GM19025 (cell line): ENCODE data around the gene SLC1A1.
"Not testable (repeated sequence)": the region's sequence is repeated elsewhere in the genome, so short reads cannot be mapped to it uniquely, and the experiment has no call there.

Experiments used
- ATAC-seq: cut with Tn5 transposase; IDR thresholded peaks from one replicate; pipeline ENCODE4 v1.9.1; 2021; ENCODE audit warnings: mild to moderate bottlenecking, low read depth, moderate library complexity; ENCODE audit not compliant: unreplicated experiment

The SLC1A1 gene

DNA sequence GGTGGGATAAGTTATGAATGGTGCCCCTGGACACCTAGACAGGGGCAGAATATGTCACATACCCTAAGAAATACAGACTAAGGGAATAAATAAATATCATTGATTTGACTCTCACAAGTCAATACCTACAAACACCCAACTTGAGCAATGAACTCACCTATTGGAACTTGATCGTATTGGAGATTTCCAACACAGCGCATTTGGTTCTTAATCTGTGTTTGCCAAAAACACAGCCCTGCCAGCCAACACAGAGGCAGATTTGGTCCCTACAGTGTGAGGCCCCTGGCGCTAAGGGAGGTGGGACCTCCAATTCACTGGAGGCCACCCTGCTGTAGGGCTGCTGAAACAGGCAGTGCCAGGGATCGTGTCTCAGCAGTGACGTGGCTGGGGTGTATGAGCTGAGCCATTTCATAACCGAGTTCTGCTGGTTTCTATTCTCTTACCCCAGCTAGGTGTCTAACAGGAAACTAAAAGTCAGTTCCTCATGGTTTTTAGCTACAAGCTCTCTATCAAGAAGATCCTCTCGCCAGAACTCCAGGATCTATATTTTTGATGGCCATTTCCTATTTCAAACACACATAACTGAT lies 84.5 kb downstream of the SLC1A1 start:
- peak; percentile 70 for ATAC-seq

DNA sequence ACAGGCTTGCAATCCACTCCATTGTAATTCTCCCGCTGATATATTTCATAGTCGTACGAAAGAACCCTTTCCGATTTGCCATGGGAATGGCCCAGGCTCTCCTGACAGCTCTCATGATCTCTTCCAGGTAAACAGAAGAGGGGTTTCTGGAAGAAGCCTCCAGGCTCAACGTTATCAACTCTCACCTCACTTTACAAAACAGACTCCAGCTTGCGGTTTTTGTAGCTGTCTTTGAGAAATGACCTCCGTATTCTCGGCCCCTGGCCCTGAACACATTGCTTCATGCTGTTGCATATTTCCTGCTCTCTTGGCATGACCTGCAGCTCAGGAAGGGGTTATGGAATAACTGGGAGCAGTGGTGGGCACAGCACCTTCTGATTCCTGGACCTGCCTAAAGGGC lies 85.7 kb downstream of the SLC1A1 start:
- no peak for ATAC-seq

DNA sequence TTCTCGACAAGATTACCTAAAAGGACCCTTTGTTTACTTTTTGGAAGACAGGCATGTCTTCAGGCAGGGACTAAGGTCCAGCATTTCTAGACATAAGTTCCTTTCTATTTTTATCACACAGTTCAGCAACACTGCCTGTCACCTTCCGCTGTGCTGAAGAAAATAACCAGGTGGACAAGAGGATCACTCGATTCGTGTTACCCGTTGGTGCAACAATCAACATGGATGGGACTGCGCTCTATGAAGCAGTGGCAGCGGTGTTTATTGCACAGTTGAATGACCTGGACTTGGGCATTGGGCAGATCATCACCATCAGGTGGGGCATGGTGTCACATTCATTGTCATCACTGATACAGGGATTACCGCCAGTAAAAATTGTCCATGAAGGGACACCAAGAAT lies 86.2 kb downstream of the SLC1A1 start:
- no peak for ATAC-seq

DNA sequence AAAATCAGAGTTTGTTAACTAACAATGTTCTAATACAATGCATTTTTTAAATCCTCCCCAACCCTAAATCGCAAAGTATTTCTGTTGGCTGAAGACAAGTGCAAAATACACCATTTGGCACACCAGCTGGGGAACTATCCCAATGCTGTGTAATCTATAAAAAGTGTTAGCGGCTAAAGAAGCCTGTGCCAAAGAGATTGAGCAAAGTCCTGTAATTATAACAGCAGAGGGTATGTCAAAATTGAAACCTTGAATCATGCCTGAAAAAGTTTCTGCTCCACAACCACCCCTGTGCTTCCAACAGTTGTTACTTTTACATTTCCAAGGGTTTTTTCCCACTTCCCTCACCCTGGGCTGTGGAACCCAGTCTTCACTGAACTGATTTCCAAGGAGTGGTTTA lies 88.7 kb downstream of the SLC1A1 start:
- no peak for ATAC-seq

DNA sequence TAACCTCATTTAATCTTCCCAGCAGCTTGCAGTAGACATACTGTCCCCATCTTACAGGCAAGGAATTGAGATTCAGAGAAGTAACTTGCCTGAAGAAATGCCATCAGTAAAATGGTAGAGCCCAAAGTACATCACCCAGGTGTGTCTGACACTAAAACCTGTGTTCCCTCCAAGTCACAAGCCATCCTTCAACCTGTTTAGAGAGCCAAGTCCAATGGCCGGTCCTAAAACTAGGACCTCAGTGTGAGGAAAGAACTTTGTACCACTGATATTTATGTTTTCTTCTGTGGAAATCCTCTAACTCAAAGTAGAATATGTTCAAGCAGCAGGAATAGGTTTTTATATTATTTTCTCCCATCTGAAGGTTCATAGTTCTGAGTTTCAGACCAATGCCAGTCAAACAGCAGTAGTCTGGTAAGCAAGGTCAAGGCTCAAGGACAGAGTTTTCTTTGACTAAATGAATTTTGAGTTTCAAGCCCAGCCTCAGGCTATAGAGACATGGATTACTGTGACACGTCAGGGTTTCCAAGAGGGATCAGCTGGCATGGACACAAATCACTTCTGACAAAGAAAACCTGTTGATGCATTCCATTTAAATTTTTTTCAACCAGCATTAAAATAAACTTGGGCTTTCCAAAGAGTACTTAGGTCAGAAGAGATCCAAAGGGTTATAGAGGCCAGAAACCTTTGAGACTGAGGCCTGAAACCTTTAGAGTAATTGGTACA lies 90.9 kb downstream of the SLC1A1 start:
- ATAC-seq = no peak

DNA sequence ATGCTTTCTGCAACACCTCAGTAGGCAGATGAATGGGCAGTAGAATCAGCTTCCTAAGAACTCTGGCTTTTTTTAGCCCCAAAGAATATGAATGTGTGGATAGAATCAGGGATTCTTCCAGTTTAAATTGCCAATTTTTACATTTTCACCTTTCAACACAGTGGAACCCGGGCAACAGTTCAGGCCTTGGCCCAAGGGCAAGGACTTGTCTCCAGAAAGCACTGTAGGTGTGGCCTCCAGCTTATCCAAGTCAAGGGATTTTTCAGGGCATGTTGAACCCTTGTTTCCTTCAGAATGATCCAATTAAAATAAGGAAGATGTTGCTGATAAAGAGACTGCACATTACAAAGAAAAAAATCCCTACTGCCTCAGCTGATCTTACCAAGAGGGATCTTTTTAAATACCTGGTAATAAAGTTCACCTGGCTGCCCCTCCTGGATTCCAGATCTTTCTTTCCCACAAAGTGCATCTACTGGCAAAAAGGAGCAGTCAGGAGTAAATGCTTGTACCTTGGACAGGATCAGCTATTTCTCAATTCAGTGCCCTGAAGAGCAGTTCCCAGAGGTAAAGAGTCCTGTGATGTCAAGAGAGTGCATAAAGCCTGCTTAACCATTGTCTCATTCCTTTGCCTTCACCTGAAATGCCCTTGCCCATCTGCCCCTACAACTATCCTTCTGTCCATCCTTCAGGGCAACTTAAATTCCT lies 91.7 kb downstream of the SLC1A1 start:
- ATAC-seq = no peak

DNA sequence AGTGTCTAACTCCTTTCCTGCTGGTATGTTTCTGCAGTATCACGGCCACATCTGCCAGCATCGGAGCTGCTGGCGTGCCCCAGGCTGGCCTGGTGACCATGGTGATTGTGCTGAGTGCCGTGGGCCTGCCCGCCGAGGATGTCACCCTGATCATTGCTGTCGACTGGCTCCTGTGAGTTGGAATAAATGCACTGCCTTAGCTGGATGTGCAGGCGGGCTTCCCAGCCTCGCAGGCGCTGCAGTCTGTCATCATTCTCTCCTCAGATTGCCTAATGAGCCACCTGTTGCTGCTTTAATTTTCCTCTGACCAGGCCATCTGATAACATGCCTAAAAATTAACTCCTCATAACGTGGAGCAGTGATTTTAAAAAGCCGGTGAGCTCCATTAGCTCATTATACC lies 92.7 kb downstream of the SLC1A1 start:
- no peak for ATAC-seq

DNA sequence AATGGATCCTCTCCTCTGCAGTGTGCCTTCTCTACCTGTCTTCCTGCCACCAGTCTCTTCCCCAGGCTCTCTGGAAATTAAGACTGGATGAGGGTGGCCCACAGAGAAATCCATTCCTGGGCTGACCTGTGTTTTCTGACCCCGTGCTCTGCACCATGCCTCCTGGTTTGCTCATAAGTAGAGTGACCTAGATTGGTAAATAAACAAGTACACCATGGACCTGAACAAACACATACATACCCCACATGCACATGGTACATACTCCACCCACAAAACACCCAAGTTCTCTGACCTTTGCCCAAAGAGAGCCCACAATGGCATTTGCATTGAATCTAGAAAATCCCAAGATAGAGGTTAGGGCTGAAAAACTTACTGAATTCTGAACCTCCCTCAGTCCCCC lies 94.4 kb downstream of the SLC1A1 start:
- no peak for ATAC-seq

DNA sequence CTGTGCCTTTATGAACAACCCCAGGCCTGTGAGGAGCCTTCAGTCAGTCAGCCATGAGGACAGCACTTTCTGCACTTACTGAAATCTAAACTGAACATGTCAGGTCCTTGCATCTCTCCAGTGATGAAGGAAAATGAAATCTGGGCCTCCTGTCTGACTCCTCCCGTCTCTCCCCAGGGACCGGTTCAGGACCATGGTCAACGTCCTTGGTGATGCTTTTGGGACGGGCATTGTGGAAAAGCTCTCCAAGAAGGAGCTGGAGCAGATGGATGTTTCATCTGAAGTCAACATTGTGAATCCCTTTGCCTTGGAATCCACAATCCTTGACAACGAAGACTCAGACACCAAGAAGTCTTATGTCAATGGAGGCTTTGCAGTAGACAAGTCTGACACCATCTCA lies 94.9 kb downstream of the SLC1A1 start:
- no peak for ATAC-seq

DNA sequence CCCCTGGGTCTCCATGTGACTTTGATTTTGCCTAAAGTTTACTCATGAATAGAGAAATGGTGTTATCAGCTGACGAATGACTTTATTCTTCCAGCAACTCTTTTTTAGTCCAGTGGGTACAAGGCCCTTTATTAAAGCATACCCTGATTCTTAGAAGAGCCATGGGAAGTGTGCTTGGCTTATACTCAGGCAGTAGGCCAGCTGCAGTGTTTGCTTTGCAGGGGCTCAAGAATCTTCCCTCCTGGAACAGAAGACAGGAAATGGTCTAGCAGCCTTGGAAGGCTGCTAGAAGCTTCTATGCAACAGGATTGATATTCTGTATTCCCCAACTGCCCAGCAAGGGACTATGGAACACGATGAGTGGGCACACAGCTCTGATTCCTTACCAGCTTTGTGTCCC lies 98.5 kb downstream of the SLC1A1 start:
- ATAC-seq = no peak

DNA sequence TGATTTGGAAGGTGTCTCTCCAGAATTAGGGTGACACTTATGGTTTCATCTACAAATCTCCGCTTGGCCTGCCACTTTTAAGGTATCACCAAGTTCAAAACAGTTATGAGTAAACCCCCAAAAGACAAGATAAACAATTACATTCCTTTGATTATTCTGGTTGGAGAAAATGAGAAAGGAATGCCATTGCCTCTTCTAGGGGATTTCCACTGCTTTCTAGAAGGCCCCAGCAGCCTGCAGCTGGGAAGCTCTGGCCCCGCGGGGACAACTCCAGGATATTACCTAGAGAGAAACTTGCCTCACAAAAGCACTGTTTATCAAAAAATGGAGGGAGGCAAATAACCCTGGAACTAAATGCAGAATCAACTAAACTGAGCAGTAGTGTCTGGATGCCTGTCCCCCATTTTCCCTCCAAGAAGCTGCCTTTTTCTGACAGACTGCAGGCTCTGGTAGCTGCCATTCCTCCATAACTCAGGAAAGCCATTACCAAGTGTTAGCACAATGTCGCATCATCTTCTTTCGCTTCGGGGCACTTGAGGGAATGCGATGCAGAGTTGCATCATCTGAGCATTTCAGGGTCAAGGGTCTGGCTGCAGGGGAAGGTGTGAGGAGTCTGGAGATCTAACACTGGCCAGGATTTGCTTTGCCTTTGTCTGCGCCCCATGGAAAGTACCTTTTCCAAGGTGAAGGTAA lies 100.3 kb downstream of the SLC1A1 start:
- ATAC-seq = no peak

DNA sequence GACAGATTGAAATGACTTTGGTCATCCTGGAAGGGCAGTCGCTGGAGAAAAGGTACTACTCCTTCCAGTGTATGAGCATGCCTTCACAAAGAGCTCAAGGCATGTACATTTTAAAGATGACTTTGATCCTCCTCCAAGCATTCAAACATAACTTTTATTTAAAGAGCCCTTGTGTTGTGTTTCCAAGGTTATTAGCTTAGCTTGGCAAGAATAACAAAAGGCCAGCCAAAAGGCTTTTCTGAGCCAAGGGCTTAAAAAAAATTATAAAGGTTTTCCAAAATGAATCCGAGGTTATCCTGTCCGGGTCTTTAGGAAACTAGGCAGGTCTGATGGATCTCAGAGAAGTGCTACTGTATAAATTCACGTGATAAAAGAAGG lies 100.8 kb downstream of the SLC1A1 start:
- ATAC-seq = no peak

DNA sequence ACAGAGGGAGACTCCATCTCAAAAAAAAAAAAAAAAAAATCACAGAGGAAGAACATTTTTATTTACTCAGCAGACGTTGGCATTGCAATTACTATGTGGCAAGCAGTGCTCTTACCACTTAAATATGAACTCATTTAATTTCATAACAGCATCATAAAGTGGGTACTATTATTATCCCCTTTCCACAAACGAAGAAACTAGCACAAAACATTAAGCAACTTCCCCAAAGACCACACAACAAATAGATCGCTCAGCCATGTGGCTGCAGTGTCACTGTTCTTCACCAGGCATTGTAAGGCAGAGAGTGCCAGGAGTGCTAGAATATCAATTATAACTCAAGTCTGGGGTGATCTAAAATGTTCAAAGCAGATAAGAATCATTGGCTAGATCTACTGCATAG lies 102.0 kb downstream of the SLC1A1 start:
- no peak for ATAC-seq

DNA sequence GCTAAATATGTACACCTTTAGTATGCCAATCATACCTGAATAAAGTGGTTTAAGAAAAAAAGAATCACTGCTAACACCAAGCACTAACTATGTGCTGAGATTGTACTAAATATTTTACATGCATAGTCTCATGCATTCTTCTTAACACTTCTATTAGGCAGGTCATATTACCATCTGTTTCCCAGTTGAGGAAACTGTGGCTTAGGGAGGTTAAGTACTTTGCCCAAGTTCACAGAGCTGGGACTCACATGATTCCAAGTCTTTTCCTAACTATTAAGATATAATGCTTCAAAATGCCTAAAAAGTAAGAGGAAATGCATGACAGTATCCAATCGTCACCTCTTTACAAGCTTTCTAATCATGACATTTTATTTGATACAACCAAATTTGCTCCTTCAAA lies 102.6 kb downstream of the SLC1A1 start:
- ATAC-seq = no peak

DNA sequence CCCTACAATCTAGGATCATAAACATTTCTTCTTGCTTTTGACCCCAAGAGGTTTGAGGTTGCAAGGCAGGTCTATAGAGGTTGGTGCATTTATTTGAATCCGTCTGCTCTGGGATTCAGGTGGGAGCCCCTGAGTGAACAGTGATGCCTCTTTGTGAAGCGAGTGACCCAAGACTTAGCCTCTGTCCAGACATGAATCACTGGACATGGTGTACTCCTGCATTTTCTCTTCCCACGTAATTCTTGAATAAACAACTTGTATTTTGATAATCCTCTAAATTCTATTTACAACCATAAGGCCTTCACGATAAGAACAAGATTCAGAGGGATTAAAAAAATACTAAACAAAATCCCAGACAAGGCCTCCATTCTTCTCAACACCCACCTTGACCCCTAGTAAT lies 104.3 kb downstream of the SLC1A1 start:
- no peak for ATAC-seq

DNA sequence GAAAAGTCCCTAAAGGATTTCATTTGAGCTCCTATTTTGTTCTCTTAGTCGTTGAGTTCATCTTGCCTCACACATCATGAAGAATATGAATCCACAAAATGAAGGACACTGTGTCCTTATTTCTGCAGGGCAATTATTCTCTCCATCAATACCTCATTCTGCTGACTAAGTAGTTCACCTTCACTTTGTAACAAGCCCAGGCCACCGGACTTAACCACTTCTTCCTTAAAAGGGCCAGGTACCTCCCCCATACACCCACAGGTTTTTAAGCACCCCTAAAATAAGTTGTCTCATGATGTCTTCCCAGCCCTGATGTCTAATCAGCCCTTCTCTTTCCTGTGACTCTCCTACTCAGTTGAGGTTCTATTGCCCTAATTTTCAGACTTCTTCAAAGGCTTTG lies 104.7 kb downstream of the SLC1A1 start:
- no peak for ATAC-seq

DNA sequence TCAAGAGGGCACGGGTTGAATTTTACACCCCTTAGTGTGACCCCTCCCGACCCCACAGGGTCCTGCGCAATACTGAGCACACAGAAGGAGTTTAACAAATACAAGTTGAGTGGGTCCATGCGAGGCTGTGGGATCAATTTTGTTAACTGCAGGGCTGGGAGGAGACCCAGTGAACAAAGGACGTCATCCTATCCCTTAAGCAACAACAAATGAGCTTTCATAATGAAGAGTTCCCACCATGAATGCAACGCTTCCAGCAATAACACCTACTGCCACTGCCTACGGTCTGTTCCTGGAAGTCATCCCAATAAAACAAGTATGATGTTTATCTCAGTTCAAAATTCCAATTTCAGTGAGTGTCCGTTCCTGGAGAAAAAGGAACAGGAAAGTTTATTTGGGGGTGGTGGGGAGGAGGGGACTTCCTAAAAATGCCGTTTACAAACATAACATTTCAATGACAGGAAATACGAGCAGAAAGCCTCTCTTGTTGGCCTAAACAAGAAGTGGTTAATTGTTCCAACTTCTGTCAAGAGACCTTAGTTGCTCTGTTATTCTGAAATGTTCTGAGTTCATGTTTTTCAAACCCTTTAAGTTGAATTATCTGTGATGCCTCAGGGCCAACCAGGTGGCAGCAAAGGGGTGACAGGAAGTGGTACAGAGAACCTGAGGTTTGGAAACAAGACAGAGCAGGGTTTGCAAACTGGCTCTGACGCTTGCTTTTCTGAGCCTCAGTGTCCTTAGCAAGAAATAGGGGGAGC lies 106.1 kb downstream of the SLC1A1 start:
- ATAC-seq = peak; percentile 63

DNA sequence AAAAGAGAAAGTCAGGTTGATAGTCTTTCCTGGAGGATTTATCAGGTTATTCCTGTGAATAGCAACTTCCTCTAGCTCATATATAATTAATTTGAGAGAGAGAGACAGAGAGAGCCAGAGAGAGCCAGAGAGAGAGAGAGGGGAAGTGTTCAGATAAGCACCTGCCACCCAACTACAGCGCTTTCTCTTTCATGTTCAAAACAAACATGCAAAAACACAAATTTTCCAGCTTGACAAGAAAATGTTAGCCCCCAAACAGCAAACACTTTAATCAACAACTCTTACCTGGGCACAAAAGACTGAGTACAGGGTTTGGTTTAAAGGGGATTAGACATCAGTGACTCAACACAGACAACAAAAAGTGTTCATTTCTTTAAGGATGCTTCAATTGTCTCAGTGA lies 110.1 kb downstream of the SLC1A1 start:
- ATAC-seq = no peak

DNA sequence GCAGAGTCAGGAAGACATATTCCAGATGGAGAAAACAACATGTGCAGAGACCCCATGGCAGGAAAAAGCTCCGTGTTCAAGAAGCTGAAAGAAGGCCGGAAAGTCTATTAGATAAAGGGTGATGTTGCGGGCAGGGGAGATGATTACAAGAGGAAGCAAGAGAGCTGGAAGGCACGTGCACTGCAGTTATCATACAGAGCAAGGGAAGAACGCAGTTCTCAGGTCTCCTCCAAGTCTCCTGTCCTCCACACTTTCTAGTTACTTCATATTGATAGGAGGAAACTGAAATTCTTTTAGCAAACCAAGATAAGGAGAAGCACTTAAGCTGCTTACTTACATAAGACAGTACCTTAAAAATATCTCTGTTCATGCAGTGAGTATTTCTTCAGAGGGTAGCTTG lies 113.6 kb downstream of the SLC1A1 start:
- ATAC-seq = no peak

DNA sequence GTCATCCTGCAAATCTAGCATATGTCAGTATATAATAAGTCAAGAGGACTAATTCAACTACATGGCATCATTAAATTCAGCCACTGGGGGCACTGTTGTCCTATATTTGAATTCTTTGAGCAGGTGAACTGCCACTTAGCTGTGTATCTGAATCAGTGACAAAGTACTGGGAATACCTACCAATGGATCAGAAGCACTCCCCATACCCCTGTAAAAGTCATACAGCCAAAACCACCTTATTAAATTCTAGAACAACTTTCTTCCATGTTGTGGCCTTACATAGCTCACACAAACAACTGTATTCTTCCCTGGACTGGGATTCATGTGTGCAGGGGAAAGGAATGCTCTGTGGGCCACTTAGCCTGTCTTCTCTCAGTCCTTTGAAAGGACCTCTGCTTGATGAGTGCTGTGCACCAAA lies 114.4 kb downstream of the SLC1A1 start:
- ATAC-seq = no peak

DNA sequence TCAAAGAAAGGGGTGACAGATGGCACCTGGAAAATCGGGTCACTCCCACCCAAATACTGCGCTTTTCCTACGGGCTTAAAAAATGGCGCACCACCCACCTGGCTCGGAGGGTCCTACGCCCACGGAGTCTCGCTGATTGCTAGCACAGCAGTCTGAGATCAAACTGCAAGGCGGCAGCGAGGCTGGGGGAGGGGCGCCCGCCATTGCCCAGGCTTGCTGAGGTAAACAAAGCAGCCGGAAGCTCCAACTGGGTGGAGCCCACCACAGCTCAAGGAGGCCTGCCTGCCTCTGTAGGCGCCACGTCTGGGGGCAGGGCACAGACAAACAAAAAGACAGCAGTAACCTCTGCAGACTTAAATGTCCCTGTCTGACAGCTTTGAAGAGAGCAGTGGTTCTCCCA lies 115.8 kb downstream of the SLC1A1 start:
- ATAC-seq = not testable (repeated sequence)
